Heart left ventricle (tissue), 13 donors: Measurements from ENCODE around the gene SSX5.

Experiments
- CTCF ChIP-seq, 12 donors: fragments of 200-600 bp; sonication (generic) in 4 of 12; IDR thresholded peaks; one replicate each; pipeline versions ENCODE4 v1.5.0 to v1.8.0; 2018 to 2022; ENCODE audit warnings: antibody characterized with exemption in 12 of 12, mild to moderate bottlenecking in 5 of 12
- POLR2A ChIP-seq, 2 donors: fragments of 450-650 bp; IDR thresholded peaks; one replicate each; pipeline ENCODE4 v1.6.1; 2017; ENCODE audit warnings: antibody characterized with exemption in 2 of 2, mild to moderate bottlenecking in 2 of 2, moderate library complexity in 2 of 2
- donor health status: ischemic (EF 13 %, LVEDD 7.1; RV severe dilation, severe dysfunction).
- donor health status: DM: no; HTN: yes; CAD: no.
- donor health status: DM: no; HTN: no; CAD: no.
- donor health status: ischemic (EF 25% LVEDD 6.9; RV normal size, moderate dysfunction).
- donor health status: ischemic (EF 25% LVEDD 5.7; RV mildly dilated, moderate dysfunction).
- donor health status: ischemic (EF 35%, LVEDD 5.7; RV mildly dilated, moderate dysfunction).
- donor health status: nonischemic (EF 11% LVEDD 7.7; RV severe dilation, severe dysfunction).
- donor health status: DM: yes; HTN: yes; CAD: no.
- donor health status: PGD.
- donor health status: ischemic (EF 29% LVEDD 5.4; RV normal size, mild dysfunction).
- donor health status: nonischemic (EF 23%, LVEDD 6.1; RV moderate dilation, normal function).

DNA sequence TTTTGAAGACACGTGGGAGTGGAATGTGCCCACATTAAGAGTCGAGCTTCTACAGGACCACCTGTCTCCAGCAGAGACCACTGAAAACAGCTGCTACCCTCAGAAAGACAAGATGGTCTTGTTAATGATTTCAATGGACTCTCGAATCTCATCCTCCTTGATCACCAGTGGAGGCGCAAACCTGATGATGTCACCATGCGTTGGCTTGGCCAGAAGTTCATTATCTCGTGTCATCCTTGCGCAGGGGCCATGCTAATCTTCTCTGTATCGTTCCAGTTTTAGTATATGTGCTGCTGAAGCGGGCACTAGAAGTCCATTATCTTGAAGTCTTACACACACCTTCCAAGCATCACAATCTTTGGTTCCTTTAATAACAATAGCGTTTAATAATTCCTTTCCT is 42.8 kb downstream of the SSX5 start:
- no peak for TF ChIP-seq POLR2A (IDR thresholded peaks at IDR 0.05)
- no peak for TF ChIP-seq CTCF (IDR thresholded peaks at IDR 0.05)
